ENCODE results near the gene FRS3. TPM values are rescaled to one million over a fixed set of nuclear protein-coding genes. Genes with fewer than 3 reads are reported as not detected.
"Not testable (repeated sequence)": the region's sequence is repeated elsewhere in the genome, so short reads cannot be mapped to it uniquely, and the experiment has no call there.

The FRS3 gene
- total and polyA plus RNA-seq, 4 donors: 3.7 to 11.2 (median 6.9) TPM

DNA sequence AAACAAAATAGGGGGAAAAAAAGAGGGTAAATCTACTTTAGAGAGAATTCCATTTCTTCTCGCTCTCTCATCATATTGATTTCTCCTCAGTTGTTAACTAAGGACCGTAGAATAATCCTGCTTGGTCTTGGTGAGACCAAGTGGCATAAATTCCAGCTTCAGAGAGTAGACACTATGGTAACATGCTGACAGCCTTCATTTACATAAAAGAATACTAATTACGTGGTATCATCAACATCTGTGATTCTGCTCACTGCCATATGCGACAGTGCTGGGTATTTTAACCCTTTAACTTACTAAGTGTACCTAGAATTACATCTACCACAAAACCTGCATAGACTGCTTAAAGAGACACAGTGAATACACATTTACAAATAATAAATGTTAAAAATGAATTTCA lies 34.9 kb upstream of the FRS3 start:
- Histone ChIP-seq H3K4me3 (no peak overlapping the region), H3K9me3 (ENCODE audit: control insufficient read depth in 4 of 4, insufficient read depth in 3 of 4, low read length in 3 of 4) (no peaks in the 10 kb centered on the region), H3K9ac (ENCODE audit: insufficient read depth in 1 of 2, low read length in 2 of 2) (no peak overlapping the region), H3K4me1 (ENCODE audit: control insufficient read depth in 5 of 5, insufficient read depth in 5 of 5, low read length in 5 of 5) (peaks cover 0 to 6% (median 0%) of the 10 kb centered on the region in 5 donors), H3K36me3 (ENCODE audit: control insufficient read depth in 4 of 4, insufficient read depth in 4 of 4, low read length in 4 of 4) (peaks cover 0 to 5% (median 0%) of the 10 kb centered on the region in 4 donors), H3K27me3 (ENCODE audit: control insufficient read depth in 3 of 3, insufficient read depth in 3 of 3, low read length in 2 of 3) (no peaks in the 10 kb centered on the region), H3K27ac (ENCODE audit: low read depth in 1 of 2, low read length in 1 of 2) (no peak overlapping the region)
- no peak for DNase-seq
- TF ChIP-seq, protein P1, sequence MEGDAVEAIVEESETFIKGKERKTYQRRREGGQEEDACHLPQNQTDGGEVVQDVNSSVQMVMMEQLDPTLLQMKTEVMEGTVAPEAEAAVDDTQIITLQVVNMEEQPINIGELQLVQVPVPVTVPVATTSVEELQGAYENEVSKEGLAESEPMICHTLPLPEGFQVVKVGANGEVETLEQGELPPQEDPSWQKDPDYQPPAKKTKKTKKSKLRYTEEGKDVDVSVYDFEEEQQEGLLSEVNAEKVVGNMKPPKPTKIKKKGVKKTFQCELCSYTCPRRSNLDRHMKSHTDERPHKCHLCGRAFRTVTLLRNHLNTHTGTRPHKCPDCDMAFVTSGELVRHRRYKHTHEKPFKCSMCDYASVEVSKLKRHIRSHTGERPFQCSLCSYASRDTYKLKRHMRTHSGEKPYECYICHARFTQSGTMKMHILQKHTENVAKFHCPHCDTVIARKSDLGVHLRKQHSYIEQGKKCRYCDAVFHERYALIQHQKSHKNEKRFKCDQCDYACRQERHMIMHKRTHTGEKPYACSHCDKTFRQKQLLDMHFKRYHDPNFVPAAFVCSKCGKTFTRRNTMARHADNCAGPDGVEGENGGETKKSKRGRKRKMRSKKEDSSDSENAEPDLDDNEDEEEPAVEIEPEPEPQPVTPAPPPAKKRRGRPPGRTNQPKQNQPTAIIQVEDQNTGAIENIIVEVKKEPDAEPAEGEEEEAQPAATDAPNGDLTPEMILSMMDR (IDR thresholded peaks at IDR 0.05; ENCODE audit: control extremely low read depth, extremely low read depth): no peak
- no peak for ATAC-seq (ENCODE audit: insufficient read depth, low FRiP score)
- WGBS, 2 donors: 78 to 87% methylated on average over 4 of the region's 4 CpGs

DNA sequence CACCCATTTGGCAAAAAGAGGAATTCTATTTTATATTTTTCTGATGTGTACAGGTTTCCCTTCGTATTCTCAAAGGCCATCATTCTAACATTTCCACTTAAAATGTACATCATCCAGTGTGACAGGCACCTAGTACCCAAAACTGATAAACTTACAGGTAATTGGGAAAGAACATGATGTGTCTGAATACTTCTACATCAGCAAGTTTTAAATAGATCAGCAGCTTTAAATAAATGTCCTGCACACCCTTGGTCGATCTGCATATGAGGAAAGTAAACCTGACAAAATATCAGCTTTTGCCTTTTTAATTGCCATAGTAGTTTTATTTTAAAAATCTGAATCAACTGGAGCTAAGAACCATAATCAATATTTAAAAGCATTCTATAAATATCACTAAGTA lies 34.3 kb upstream of the FRS3 start:
- Histone ChIP-seq H3K4me1 (ENCODE audit: control insufficient read depth in 5 of 5, insufficient read depth in 5 of 5, low read length in 5 of 5) (peaks cover 0 to 6% (median 0%) of the 10 kb centered on the region in 5 donors), H3K36me3 (ENCODE audit: control insufficient read depth in 4 of 4, insufficient read depth in 4 of 4, low read length in 4 of 4) (peaks cover 0 to 5% (median 0%) of the 10 kb centered on the region in 4 donors), H3K27ac (ENCODE audit: low read depth in 1 of 2, low read length in 1 of 2) (no peak overlapping the region), H3K9me3 (ENCODE audit: control insufficient read depth in 4 of 4, insufficient read depth in 3 of 4, low read length in 3 of 4) (no peaks in the 10 kb centered on the region), H3K9ac (ENCODE audit: insufficient read depth in 1 of 2, low read length in 2 of 2) (no peak overlapping the region), H3K4me3 (no peak overlapping the region), H3K27me3 (ENCODE audit: control insufficient read depth in 3 of 3, insufficient read depth in 3 of 3, low read length in 2 of 3) (no peaks in the 10 kb centered on the region)
- TF ChIP-seq, protein P1 (IDR thresholded peaks at IDR 0.05; ENCODE audit: control extremely low read depth, extremely low read depth): no peak
- DNase-seq: no peak
- no peak for ATAC-seq (ENCODE audit: insufficient read depth, low FRiP score)
- 89 to 96% methylated on average over 2 of the region's 2 CpGs for WGBS, 2 donors

DNA sequence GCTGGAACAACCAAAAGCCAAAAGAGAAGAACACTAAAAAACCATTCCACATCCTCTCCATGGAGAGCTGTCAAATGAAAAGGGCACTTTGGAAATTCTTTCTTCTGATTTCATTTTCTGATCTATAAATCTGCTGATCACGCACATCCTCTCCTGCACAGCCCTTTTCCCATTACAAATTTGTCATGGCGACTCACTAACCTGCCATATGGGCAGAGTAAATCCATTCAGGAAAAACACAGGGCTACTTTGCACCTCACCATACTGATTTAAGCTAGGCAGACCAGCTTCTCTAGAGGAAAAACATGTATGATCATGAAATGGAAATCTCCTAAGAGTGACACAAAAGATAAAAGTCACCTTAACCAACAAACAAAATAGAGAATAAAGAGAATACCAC lies 33.8 kb upstream of the FRS3 start:
- peaks cover 0 to 6% (median 0%) of the 10 kb centered on the region in 5 donors for H3K4me1 ChIP-seq (ENCODE audit: control insufficient read depth in 5 of 5, insufficient read depth in 5 of 5, low read length in 5 of 5)
- peaks cover 0 to 5% (median 0%) of the 10 kb centered on the region in 4 donors for H3K36me3 ChIP-seq (ENCODE audit: control insufficient read depth in 4 of 4, insufficient read depth in 4 of 4, low read length in 4 of 4)
- ATAC-seq (ENCODE audit: insufficient read depth, low FRiP score): no peak
- no peak overlapping the region for H3K4me3 ChIP-seq
- no peaks in the 10 kb centered on the region for H3K27me3 ChIP-seq (ENCODE audit: control insufficient read depth in 3 of 3, insufficient read depth in 3 of 3, low read length in 2 of 3)
- DNase-seq: no peak
- H3K9ac ChIP-seq (ENCODE audit: insufficient read depth in 1 of 2, low read length in 2 of 2): no peak overlapping the region
- TF ChIP-seq, protein P1 (IDR thresholded peaks at IDR 0.05; ENCODE audit: control extremely low read depth, extremely low read depth): no peak
- no peaks in the 10 kb centered on the region for H3K9me3 ChIP-seq (ENCODE audit: control insufficient read depth in 4 of 4, insufficient read depth in 3 of 4, low read length in 3 of 4)
- WGBS, 2 donors: 91 to 96% methylated on average over 2 of the region's 2 CpGs
- no peak overlapping the region for H3K27ac ChIP-seq (ENCODE audit: low read depth in 1 of 2, low read length in 1 of 2)

DNA sequence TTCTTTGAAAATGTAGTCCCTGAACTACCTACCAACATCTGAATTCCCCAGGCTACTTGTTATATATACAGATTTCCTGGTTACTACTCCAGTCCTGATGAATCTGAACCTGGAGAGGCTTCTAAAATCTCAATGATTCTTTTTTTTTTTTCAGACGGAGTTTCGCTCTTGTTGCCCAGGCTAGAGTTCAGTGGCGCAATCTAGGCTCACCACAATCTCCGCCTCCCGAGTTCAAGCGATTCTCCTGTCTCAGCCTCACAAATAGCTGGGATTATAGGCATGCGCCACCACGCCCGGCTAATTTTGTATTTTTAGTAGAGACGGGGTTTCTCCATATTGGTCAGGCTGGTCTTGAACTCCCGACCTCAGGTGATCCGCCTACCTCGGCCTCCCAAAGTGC lies 32.2 kb upstream of the FRS3 start:
- H3K4me3 ChIP-seq; H3K4me1 ChIP-seq (ENCODE audit: control insufficient read depth in 5 of 5, insufficient read depth in 5 of 5, low read length in 5 of 5); H3K27ac ChIP-seq (ENCODE audit: low read depth in 1 of 2, low read length in 1 of 2); ATAC-seq (ENCODE audit: insufficient read depth, low FRiP score); H3K36me3 ChIP-seq (ENCODE audit: control insufficient read depth in 4 of 4, insufficient read depth in 4 of 4, low read length in 4 of 4); DNase-seq; H3K27me3 ChIP-seq (ENCODE audit: control insufficient read depth in 3 of 3, insufficient read depth in 3 of 3, low read length in 2 of 3); H3K9ac ChIP-seq (ENCODE audit: insufficient read depth in 1 of 2, low read length in 2 of 2); H3K9me3 ChIP-seq (ENCODE audit: control insufficient read depth in 4 of 4, insufficient read depth in 3 of 4, low read length in 3 of 4): not testable (repeated sequence)
- WGBS, 2 donors: 79 to 92% methylated on average over 11 to 13 of the region's 13 CpGs

All from lung (tissue), 12 donors.